Esophagus muscularis mucosa (tissue), 4 donors: Measurements from ENCODE around the gene PRR20D.

Experiments used
- CTCF ChIP-seq, 3 experiments: fragments of 200-600 bp in 2 of 3; fragments of 450-650 bp in 1 of 3; sonication (generic) in 2 of 3; IDR thresholded peaks; one replicate each; pipeline ENCODE4 v1.5.1; 2017 to 2019; ENCODE audit warnings: antibody characterized with exemption in 3 of 3, mild to moderate bottlenecking in 2 of 3, moderate library complexity in 1 of 3
- EP300 ChIP-seq: sonication (generic); formaldehyde crosslinking; IDR thresholded peaks from one replicate; pipeline ENCODE4 v1.6.1; 2017; ENCODE audit warnings: antibody characterized with exemption
- POLR2A ChIP-seq: fragments of 450-650 bp; IDR thresholded peaks from one replicate; pipeline ENCODE4 v1.6.1; 2017; ENCODE audit warnings: antibody characterized with exemption, moderate library complexity, mild to moderate bottlenecking, low read depth
- POLR2AphosphoS5 ChIP-seq, 2 donors: sonication (generic); formaldehyde crosslinking; IDR thresholded peaks; one replicate each; pipeline ENCODE4 v1.6.1; 2017; ENCODE audit warnings: antibody characterized with exemption in 2 of 2

- TF ChIP-seq POLR2AphosphoS5 (IDR thresholded peaks at IDR 0.05) (no peak), CTCF (IDR thresholded peaks at IDR 0.05) (no peak), POLR2A (no peak), EP300 (no peak)
Measured at GRCh38 chr13:57191667-57192066, 31.2 kb downstream of the PRR20D start.
